GM15510 (cell line): ENCODE data around the gene CD93.

ENCODE experiments used
- POLR2A ChIP-seq: IDR thresholded peaks from 3 replicates; pipeline ENCODE4 v1.6.1; 2011; ENCODE audit warnings: borderline replicate concordance; ENCODE audit not compliant: insufficient read length; ENCODE audit errors: extremely low read depth

Gene CD93

DNA sequence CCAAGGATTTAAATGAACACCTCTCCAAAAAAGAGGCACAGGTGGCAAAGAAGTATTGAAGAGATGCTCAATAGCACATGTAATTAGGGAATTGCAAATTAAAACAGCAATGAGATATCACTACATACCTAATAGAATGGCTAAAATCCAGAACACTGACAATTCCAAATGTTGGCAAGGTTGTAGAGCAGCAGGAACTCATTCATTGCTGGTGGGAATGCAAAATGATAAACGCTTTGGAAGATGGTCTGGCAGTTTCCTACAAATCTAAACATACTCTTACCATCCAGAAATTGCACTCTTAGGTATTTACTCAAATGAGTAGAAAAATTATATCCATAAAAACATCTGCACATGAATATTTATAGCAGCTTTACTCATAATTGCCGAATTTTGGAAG is 17.0 kb downstream of the CD93 start:
- no peak for TF ChIP-seq POLR2A

DNA sequence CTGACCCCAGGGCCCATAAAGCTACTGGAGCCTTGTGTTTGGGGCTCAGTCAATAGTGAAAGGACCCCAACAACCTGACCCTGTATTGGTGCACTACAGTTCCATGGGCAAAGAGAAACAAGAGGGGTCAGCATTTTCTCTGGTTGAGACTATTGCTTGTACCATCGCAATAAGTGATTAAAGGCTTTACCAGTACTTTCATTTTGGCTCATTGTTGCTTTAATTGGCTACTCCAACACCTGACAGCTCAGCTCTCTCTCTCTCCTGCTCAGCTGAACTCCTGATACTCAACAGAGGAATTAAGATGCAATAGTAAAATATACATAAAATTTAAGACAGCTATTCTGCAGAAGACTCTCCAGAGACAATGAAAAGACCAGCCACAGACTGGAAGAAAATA is 17.8 kb downstream of the CD93 start:
- no peak for TF ChIP-seq POLR2A

DNA sequence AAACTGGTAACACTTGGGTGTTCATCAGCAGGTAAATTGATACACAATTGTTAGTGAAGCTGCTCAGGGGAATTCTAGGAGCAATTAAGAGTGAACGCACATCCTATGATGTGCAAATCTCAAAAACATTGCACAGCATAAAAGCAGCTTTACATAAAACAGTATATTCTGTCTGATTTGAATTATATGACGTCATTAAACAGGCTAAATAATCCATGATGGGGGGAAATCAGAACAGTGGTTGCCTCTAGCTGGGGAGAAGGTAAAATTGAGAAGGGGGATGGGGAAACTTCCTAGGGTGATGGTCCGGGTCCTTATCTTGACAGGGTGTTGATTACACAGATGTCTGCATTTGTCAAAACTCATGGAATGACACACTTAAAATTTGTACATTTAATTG is 19.4 kb downstream of the CD93 start:
- no peak for TF ChIP-seq POLR2A

DNA sequence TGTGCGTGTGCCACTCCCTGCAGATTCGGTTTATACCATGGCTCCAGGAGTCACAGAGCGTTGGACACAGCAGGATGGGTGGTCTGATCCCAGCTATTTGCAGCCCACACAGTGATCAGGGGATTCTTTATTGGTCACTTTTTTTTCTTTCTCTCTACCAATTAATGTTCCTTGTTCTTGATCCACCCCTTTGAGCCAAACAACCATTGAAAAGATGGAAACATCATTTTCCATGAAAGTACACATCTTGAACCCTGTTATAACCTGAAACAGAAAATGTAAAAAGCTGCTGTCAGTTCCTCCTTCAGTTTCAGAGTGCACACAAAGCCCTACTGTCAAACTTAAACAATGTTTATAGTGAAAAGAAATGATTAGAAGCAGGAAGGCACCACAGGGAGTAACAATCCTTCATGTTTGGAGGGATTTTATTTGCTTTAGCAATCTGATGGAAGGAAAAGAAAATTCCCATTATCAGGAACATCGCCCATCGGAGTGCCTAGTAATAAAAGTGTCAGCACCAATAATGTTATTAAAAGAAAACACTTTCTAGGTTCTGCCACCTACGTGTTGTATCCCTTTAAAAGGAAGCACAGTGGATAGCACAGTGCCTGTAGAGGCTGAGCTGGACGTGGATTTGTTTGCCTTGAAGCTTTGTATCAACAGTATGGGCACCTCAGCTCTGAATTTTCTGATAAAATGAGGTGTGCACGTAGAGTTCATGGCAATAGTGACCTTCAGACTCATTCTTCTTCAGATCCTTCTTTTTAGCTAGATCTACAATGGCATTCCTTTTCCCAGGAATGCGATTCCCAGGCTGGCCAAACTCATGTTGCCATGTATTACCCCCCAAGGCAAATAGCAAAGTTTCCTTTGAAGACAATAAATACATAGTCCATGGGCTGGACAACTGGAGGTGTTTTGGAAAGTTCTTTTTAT is 20.6 kb downstream of the CD93 start:
- no peak for TF ChIP-seq POLR2A

DNA sequence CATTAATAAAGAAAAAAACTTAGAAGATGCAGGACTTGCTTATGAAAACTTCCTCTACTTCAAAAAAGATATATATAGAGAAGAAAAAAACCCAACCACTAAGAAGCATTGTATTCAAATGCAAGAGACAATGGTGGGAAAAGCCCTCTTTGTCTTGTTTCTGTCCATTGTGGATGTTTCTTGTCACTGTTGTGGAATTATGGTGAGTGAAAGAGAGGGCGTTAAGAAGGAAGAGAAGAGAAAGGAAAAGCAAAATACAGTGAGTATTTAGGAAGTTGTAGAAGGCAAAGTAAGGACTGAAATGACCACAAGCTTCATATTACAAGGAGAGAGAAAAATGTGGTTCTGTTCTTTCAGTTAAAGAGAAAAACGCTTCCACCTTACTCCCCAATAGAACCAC is 22.5 kb downstream of the CD93 start:
- no peak for TF ChIP-seq POLR2A

DNA sequence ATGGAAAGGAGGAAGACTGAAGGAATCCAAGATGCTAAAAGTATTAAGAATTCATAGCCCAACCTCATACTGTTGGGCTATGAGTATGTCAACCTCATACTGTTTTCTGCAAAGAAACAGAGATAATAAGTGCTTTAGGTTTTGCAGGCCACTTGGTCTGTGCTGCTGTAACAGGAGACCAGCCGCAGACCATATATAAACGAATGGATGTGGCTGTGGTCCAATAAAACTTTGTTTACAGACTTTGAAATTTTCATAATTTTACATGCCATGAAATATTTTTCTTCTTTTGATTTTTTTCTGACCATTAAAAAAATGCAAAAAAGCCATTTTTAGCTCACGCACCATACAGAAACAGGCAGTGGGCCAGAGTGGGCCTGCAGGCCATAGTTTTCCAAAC is 23.0 kb downstream of the CD93 start:
- no peak for TF ChIP-seq POLR2A

DNA sequence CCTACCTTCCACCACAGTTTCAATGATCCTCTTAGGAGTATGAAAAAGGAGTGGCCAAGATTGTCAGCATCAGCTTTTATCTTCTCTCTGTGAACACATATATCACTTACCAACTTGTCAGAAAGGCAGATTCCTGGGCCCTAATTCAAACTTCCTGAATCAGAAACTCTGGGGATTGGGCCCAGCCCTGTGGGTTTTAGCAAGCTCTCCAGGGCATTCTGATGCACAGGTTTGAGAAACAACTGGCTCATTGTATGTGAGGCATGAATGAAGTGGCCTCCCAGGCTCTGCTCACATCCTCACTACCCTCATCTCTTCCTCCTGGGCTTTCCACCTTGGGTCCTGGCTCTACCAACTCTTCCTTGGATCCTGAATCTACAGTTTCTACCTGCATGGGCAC is 23.5 kb downstream of the CD93 start:
- TF ChIP-seq POLR2A = no peak

DNA sequence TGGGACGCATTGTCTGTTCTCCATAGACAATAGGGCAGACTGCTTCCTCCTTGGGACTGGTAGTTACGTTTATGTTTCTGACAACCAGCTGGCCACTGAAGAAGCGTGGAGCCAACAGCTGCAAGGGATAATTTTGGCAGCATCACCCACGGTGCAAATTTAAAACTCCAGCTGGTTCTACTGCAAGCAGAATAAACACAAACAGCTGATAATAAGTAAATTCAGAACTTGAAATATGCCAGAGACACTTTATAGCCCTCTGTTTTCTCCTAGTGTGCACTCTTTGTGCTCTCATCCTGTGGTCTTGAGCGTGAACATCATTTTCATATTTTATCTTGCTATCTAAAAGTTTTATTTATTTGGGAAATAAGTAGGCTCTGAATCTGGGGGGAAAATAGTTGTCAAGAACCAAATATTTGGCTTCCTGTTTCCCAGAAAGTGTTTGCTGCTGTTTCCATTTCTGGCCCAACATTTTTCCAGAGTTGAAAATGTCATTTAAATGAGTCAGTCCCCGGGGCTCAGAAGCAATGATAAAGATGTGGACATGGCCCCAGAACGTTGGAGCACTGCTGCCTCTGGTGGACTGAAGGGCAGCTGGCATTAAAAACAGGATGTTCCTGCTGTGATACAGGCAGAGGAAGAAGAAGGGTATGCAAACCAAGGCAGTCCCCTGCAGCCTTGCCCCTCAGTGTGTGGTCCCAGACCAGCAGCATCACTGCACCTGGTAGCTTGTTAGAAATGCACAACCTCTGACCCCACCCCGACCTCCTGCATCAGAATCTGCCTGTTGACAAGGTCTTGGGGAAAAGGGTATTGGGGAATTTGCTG is 24.2 kb downstream of the CD93 start:
- no peak for TF ChIP-seq POLR2A

DNA sequence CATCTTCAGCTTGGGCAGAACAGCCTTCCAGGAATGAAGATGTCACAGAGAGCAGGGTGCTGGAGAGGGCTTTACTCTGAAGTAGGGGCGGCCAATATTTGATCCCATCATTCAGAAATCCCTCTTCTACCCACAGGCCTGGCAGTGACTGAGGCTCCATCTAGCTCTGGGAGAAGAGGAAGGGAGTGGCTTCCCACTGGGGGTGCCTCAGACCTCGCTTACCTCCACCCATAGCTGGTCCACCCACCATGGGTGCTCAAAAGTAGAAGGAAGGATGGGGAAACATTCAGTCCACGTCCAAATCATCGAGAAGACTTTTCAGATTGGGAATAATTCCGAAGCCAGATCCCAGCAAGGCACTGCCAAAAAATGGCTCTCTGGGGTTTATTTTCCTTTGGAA is 24.9 kb downstream of the CD93 start:
- TF ChIP-seq POLR2A = no peak

DNA sequence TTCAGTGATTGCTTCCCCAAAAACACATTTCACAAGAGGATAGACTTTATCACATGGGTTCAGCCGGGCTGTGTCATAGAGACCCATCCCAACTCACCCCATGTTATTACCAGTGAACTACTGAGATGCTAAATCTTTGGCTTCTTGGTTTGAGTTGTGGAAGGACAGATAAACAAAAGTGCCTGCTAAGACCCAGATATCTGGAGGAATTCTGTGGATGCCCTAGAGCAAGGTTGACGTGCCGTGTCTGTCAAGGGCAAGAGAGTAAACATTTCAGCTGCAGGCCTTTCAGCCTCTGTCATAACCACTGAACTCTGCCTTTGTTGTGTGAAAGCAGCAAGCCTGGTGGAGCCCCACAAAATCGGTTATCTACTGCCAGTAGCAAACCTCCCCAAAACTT is 25.5 kb downstream of the CD93 start:
- no peak for TF ChIP-seq POLR2A

DNA sequence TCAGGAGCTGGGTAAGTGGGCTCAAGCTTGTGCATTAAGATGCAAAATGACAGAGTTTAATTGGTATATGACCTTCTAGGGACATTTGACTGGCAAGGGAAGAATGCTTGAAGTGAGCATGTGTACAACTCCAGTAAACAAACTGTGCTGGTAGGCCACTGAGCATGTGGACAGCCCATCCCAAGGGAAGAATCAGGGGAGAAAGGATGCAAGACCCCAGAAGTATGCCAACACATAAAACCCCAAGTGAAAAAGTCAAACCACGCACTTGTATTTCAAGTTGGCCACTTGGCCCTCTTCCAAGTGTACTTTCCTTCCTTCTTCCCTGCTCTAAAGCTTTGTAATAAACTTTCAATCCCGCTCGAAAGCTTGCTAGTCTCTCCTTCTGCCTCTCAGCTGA is 26.3 kb downstream of the CD93 start:
- TF ChIP-seq POLR2A = no peak

DNA sequence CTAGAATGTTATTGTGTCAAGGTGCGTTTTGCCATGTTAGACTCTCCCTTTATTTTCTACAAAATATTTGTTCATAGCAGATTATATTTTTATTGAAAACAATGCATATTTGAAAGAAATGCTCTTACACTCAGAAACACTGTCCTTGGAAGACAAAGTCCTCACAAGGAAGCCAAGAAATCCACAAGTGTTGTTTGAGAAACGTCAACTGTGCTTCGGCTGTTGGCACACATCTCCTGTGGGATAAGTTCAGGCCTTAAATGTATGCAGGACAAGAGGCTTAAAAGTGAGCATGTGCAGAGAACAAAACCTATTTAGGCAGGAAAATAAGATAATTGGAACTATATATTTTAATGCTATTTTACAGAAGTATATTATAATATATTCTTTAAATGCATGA is 27.1 kb downstream of the CD93 start:
- TF ChIP-seq POLR2A = no peak

DNA sequence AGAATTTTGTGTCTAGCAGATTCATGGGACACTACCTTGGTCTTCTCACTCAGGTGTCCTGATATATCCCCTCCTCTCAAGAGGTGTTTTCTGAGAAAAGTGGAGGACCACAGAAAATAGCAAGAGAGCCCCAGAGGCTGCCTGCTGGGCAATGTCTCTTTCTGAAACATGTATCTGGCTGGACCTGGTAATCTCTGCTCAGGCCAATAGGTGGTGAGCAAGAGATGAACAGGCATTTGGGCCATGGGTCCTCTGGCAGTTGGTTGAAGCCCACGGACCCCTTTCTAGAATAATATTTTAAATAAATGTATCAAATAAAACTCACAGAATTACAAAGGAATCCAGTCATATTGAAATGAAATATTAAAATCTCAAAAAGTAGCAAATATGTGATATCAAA is 27.9 kb downstream of the CD93 start:
- no peak for TF ChIP-seq POLR2A

DNA sequence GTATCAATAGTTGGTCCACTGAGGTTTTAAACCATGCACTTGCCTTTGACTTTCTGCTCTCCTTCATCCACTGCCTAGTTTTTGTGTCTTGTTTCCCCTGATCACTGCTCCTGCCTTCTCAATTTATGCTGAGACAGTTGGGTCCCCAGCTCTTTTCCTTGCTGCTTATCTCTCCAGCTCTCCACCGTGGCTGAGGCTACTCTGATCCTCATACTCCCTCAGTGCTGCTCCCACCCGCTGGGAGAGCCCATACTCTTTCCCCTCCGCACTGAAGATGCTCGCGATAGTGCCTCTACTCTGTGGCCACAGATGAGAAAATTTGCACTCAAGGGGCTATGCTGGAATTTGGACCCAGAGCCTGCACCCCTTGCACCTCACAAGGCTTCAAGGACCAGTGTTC is 33.2 kb downstream of the CD93 start:
- no peak for TF ChIP-seq POLR2A

DNA sequence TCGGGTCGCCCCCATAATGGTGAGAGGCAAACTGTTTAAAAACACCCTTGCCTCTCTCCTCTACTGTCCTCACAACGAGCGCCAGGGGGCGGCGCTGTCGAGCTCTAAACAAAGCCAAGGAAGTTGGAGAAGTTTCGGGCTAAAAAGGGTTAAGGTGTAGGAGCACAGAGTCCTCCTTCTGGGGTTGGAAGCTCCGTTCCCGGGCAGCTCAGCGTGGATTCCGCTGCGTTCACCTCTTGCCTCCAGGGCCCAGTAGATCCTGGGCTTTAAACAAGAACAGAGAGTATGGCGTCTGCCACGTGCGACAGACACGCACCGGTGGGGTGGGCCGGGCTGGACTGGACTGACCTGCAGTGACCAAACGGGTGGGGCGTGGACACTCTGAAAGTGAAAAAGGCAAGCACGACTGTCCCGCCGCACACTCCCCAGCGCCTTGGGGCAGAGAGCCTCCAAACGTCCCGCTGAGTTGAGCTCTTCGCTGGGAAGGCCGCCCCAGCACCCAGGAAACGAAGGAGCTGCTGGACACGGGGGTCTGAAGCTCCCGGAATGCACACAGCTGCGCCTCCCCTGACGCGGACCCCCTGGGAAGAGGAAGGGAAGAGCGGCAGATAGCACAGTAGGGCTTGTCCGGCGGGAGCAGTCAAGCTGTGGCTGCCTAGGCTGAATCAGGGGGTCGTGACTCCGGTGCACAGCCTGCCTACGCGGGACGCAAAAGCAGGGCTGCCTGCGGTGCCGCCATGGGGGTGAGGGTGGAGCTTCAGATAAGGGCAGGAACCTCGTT is 35.1 kb downstream of the CD93 start:
- no peak for TF ChIP-seq POLR2A
